Superior temporal gyrus (tissue), 1 donor: ENCODE data around the gene ABLIM1.

Experiments
- DNase-seq: peaks from one replicate; pipeline ENCODE4 v3.0.0-alpha.2; 2016; ENCODE audit errors: extremely low spot score

Gene ABLIM1

GRCh38 chr10:114391599-114391998 lies 266.5 kb downstream of the ABLIM1 start:
- no peak for DNase-seq

GRCh38 chr10:114389426-114389825 lies 268.6 kb downstream of the ABLIM1 start:
- no peak for DNase-seq

- no peak for DNase-seq
Measured at GRCh38 chr10:114388275-114388674, 269.8 kb downstream of the ABLIM1 start.

- DNase-seq = no peak
Measured at GRCh38 chr10:114387784-114388183, 270.3 kb downstream of the ABLIM1 start.

GRCh38 chr10:114386452-114386851 lies 271.6 kb downstream of the ABLIM1 start:
- DNase-seq = no peak

GRCh38 chr10:114385557-114385956 lies 272.5 kb downstream of the ABLIM1 start:
- no peak for DNase-seq

GRCh38 chr10:114384601-114385000 lies 273.5 kb downstream of the ABLIM1 start:
- DNase-seq = no peak

GRCh38 chr10:114384181-114384580 lies 273.9 kb downstream of the ABLIM1 start:
- DNase-seq = peak; percentile 81
